ENCODE results near the gene SPHK2. TPM values are rescaled to one million over a fixed set of nuclear protein-coding genes. Genes with fewer than 3 reads are reported as not detected.
"Not testable (repeated sequence)": the region's sequence is repeated elsewhere in the genome, so short reads cannot be mapped to it uniquely, and the experiment has no call there.

SPHK2 gene
- 4.7 and 7.7 TPM in 2 replicates for total RNA-seq (2014; rRNA removed; shearing (Covaris generic))

- DNase-seq (ENCODE audit: low read depth) = peak; percentile 100
Measured at GRCh38 chr19:48618916-48619691, at the start of gene SPHK2, which contains the start of gene RPL18. Gene SPHK2, plus strand, starts transcription at chr19:48619506. Its CDS starts 1,009 bp downstream, at chr19:48620515. Gene RPL18, minus strand, starts transcription at chr19:48619178. Its CDS starts 35 bp downstream, at chr19:48619143.

GRCh38 chr19:48569814-48570213 is 49.5 kb upstream of the SPHK2 start:
- peak; percentile 58 for DNase-seq (ENCODE audit: low read depth)

- DNase-seq (ENCODE audit: low read depth) = no peak
Measured at GRCh38 chr19:48571378-48572162, 47.7 kb upstream of the SPHK2 start.

- no peak for DNase-seq (ENCODE audit: low read depth)
Measured at GRCh38 chr19:48573163-48573505, 46.2 kb upstream of the SPHK2 start.

GRCh38 chr19:48575931-48576622 is 43.2 kb upstream of the SPHK2 start:
- DNase-seq (ENCODE audit: low read depth) = no peak

- not testable (repeated sequence) for DNase-seq (ENCODE audit: low read depth)
Measured at GRCh38 chr19:48577908-48578307, 41.4 kb upstream of the SPHK2 start.

- DNase-seq (ENCODE audit: low read depth) = no peak
Measured at GRCh38 chr19:48578891-48579290, 40.4 kb upstream of the SPHK2 start.

GRCh38 chr19:48582168-48582567 is 37.1 kb upstream of the SPHK2 start:
- DNase-seq (ENCODE audit: low read depth) = no peak

- no peak for DNase-seq (ENCODE audit: low read depth)
Measured at GRCh38 chr19:48587387-48587786, 31.9 kb upstream of the SPHK2 start.

- peak; percentile 87 for DNase-seq (ENCODE audit: low read depth)
Measured at GRCh38 chr19:48588670-48589401, 30.5 kb upstream of the SPHK2 start.

GRCh38 chr19:48591021-48591420 is 28.3 kb upstream of the SPHK2 start:
- DNase-seq (ENCODE audit: low read depth) = no peak

- DNase-seq (ENCODE audit: low read depth) = no peak
Measured at GRCh38 chr19:48595171-48595570, 24.1 kb upstream of the SPHK2 start.

GRCh38 chr19:48595833-48596232 is 23.5 kb upstream of the SPHK2 start:
- no peak for DNase-seq (ENCODE audit: low read depth)

- DNase-seq (ENCODE audit: low read depth) = no peak
Measured at GRCh38 chr19:48596237-48596636, 23.1 kb upstream of the SPHK2 start.

GRCh38 chr19:48596679-48597465 is 22.4 kb upstream of the SPHK2 start:
- peak; percentile 22 for DNase-seq (ENCODE audit: low read depth)

GRCh38 chr19:48598996-48599700 is 20.2 kb upstream of the SPHK2 start:
- DNase-seq (ENCODE audit: low read depth) = no peak

GRCh38 chr19:48600679-48601417 is 18.5 kb upstream of the SPHK2 start:
- no peak for DNase-seq (ENCODE audit: low read depth)

GRCh38 chr19:48603001-48603400 is 16.3 kb upstream of the SPHK2 start:
- DNase-seq (ENCODE audit: low read depth) = no peak

- no peak for DNase-seq (ENCODE audit: low read depth)
Measured at GRCh38 chr19:48603449-48603848, 15.9 kb upstream of the SPHK2 start.
